Medulla oblongata (tissue), 1 donor: Measurements from ENCODE around the gene SPTBN2.
A peak's percentile ranks its signal among the peaks of the same experiment; 100 is the strongest.
"Not testable (repeated sequence)": the region's sequence is repeated elsewhere in the genome, so short reads cannot be mapped to it uniquely, and the experiment has no call there.

Experiments
- DNase-seq: peaks from one replicate; pipeline ENCODE4 v3.0.0-alpha.2; 2015; ENCODE audit errors: extremely low spot score

The SPTBN2 gene

GRCh38 chr11:66685276-66686099 lies 43.5 kb downstream of the SPTBN2 start:
- no peak for DNase-seq

- no peak for DNase-seq
Measured at GRCh38 chr11:66684635-66685034, 44.4 kb downstream of the SPTBN2 start.

- DNase-seq = no peak
Measured at GRCh38 chr11:66683877-66684276, 45.1 kb downstream of the SPTBN2 start.

- DNase-seq = no peak
Measured at GRCh38 chr11:66680966-66681645, 47.9 kb downstream of the SPTBN2 start.

GRCh38 chr11:66677599-66678375 lies 51.2 kb downstream of the SPTBN2 start, which contains the start of gene RBM4B:
TSS of gene RBM4B (minus strand) at chr11:66677887. CDS start at chr11:66677079, 808 bp downstream.
- peak; percentile 97 for DNase-seq

DNA sequence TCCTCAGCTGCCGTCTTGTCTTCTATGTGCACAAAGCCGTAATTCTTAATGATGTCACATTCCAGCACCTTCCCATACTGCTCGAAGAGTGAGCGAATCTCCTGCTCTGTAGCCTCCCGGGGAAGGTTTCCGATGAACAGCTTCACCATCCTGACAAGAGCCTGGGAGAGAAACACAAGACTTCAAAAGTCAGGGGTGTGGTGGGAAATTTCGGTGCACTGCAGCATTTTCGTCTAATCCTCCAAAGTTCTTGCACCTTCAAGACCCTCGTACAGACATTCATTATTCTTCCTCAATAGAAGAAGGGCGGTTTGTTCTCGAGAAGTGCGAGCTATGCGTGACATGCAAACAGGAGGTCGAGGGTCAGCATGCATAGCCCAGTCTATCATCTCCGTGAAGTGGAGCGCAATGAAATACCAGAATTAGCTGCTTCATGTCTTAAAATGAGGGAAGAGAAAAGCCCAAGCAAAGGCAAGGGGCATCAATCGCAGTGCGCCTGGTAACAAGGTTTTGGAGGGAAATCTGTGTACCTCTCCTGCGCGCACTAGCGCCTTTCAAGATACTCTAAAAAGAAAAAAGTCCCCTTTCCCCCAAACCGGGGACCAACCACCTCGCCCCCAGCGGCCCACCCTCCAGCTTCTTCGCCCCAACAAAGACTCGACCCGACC lies 52.0 kb downstream of the SPTBN2 start:
- no peak for DNase-seq

DNA sequence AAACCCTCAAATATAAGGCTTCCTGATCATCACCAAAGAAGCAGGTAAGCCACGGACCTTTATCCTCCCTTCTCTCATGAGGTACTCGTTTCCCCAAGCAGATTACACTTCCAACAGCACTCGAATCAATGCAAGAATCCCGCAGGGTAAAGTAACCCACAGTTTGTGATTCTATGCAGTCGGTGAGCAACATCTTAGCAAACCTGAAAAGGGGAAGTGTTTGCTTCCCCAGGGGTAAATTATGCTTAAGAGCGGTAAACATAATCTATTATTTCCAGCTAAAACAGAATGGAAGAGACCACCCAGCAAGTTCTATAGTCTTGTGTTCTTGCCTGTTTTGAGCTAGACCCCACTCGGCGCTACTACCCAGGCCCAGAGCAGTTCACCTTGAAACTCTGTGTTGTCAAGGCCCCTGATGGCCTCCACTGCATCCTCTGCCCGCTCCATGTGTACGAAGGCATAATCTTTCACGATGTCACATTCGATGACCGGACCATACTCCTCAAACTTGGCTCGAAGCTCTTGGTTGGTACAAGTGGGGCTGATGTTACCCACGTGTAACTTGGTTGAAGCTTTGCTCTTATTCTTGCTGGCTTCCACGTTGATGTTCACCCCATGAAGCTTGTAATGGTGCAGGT lies 52.6 kb downstream of the SPTBN2 start:
- no peak for DNase-seq

DNA sequence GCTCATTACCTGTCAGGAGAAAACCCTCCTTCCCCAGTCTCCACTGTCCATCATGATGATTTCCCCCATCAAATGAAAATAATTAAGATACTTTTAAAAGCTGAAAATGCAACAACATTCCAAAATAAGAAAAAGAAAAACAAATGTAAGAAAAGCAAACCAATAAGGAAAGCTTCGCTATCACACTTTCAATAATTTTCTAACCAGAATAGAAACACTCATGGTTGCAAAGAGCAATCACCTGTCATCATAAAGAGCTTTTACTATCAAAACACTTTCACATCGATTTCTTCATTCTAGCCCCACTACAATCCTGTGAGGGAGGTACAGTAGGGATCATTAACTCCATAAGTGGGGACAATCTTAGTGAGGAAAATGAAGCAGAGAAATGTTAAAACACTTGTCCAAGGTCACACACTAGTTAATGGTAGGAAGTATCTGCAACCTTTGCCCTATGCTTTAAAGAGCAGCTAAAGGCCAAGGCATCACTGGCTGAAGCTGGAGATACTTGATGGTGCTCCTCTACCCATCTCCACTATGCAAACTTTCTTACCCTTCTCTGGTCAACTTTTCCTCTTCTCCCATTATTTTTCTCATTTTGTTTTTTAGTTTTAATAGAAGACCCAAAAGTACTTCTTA lies 53.9 kb downstream of the SPTBN2 start:
- DNase-seq = no peak

DNA sequence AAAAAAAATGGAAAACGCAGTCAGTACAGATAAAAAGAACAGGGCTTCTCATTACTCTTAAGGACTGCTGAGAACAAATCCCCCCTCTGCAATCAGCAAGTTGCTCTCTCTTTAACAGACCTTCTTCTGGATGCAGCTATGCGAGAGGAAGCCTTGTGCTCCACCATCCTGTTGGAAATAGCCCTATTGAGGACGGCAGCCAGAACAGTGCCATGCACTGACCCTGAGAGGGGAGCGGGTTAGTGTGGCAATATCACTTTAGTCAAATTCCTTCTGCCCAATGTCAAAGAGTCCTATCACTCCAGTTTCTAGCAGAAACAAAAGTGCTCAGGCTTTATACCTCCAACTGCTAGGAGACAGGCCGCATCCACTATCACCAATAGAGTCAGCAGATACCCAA lies 58.2 kb downstream of the SPTBN2 start:
- DNase-seq = no peak

- DNase-seq = no peak
Measured at GRCh38 chr11:66665369-66665768, 63.6 kb downstream of the SPTBN2 start.

DNA sequence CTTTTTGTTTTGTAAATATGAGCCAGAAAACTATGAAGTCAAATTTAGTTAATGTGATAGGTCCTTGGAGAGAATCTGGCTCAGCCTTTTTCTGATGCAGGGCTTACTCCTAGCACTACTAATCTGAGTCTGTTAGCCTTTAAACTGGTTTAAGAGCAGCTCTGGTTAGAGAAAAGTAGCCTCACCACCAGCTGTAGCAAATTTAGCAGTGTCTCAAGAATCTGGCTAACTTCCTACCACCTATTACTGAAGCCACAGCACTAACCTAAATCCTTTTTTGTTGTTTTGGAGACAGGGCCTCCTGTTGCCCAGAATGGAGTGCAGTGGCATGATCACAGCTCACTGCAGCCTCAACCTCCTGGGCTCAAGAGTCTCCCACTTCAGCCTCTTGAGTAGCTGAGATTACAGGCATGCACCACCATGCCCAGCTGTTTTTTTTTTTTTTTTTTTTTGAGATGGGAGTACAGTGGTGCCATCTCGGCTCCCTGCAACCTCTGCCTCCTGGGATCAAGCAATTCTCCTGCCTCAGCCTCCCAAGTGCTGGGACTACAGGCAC lies 65.2 kb downstream of the SPTBN2 start:
- no peak for DNase-seq

DNA sequence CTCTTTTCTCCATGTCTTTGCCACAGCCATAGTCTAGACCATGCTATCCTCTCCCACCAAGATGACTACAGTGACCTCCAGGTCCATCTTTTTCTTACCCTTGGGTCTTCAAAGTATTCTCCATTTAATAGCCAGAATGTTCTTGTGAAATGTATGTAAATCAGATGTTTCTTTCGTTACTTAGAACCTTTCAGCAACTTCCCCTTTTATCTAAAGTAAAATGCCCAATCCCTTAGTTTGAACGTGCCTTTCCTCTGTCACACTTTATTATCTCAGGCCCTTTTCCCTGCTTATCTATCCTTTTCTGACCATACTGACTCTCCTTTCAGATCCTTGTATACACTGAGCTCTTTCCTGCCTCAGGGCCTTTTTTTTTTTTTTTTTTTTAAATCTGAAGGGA lies 69.3 kb downstream of the SPTBN2 start:
- DNase-seq = no peak

- no peak for DNase-seq
Measured at GRCh38 chr11:66653123-66653522, 75.9 kb downstream of the SPTBN2 start.

GRCh38 chr11:66652651-66653050 lies 76.4 kb downstream of the SPTBN2 start:
- no peak for DNase-seq

GRCh38 chr11:66651016-66651415 lies 78.0 kb downstream of the SPTBN2 start:
- no peak for DNase-seq

DNA sequence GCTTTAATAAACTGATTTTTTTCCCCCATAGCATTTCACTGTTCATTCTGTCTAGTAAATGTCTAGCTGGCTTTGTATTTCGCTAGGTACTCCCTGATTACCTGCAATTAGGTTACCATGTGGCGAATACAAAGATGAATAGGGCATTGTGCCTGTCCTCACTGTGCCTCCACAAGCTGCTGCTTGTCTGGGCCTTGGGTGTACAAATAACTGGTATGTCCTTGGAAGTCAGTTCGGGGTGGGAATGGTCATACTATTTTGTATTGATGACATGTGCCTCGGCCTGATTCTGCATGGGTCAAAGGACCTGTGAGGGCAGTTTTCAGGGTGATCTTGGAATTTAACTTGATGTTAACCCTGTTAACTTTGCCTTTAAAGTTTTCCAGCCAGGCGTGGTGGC lies 79.1 kb downstream of the SPTBN2 start:
- DNase-seq = no peak

GRCh38 chr11:66646828-66647227 lies 82.2 kb downstream of the SPTBN2 start:
- no peak for DNase-seq

GRCh38 chr11:66643745-66644437 lies 85.1 kb downstream of the SPTBN2 start:
- DNase-seq = no peak

- no peak for DNase-seq
Measured at GRCh38 chr11:66641834-66642233, 87.2 kb downstream of the SPTBN2 start.

DNA sequence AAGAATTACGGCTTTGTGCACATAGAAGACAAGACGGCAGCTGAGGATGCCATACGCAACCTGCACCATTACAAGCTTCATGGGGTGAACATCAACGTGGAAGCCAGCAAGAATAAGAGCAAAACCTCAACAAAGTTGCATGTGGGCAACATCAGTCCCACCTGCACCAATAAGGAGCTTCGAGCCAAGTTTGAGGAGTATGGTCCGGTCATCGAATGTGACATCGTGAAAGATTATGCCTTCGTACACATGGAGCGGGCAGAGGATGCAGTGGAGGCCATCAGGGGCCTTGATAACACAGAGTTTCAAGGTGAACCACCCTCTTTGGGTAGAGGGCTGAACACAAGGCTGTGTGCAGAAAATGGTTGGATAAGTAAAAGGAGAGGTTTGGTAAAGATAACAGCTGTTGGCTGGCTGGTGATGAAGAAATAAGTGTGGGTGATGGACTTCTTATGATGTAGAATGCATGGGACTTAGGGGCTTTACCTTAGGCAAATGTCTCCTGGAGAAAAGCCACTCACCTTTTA lies 89.1 kb downstream of the SPTBN2 start:
- not testable (repeated sequence) for DNase-seq
